Natural killer cell (primary cell): Measurements from ENCODE around the gene PTPRN2. TPM values are rescaled to one million over a fixed set of nuclear protein-coding genes. Genes with fewer than 3 reads are reported as not detected.

ENCODE experiments used
- ATAC-seq, 3 donors: fragments of 150-1000 bp in 2 of 3; fragments of 200-7000 bp in 1 of 3; cut with Tn5 transposase; 1 replicate in 1 of 3; 2 replicates in 2 of 3; pipeline ENCODE4 v1.10.0; 2021; ENCODE audit warnings: mild to moderate bottlenecking in 2 of 3, moderate library complexity in 2 of 3
- DNase-seq, 2 donors: peaks; one replicate each; pipeline versions ENCODE4 v3.0.0 to v3.0.0-alpha.2; 2013 to 2021; ENCODE audit warnings: mixed read lengths in 1 of 2
- H3K27ac ChIP-seq: one replicate; pipeline ENCODE4 v1.5.1; 2013; ENCODE audit warnings: mild to moderate bottlenecking, low read length
- H3K27me3 ChIP-seq: one replicate; pipeline ENCODE4 v1.6.1; 2013; ENCODE audit warnings: low read length; ENCODE audit not compliant: control insufficient read depth, insufficient read depth
- H3K36me3 ChIP-seq: one replicate; pipeline ENCODE4 v1.6.1; 2013; ENCODE audit warnings: low read length; ENCODE audit not compliant: control insufficient read depth, insufficient read depth
- H3K4me1 ChIP-seq: one replicate; pipeline ENCODE4 v1.6.1; 2013; ENCODE audit warnings: low read length; ENCODE audit not compliant: control insufficient read depth, insufficient read depth
- H3K4me3 ChIP-seq: one replicate; pipeline ENCODE4 v1.5.1; 2013; ENCODE audit warnings: low read length
- H3K9me3 ChIP-seq: one replicate; pipeline ENCODE4 v1.6.1; 2013; ENCODE audit warnings: low read length; ENCODE audit not compliant: control insufficient read depth, insufficient read depth
- H3K27ac Mint-ChIP-seq, 2 donors: one replicate each; pipeline ENCODE4 v1.8.0; 2022; ENCODE audit warnings: mild to moderate bottlenecking in 2 of 2, mixed read lengths in 2 of 2, moderate library complexity in 1 of 2
- H3K27me3 Mint-ChIP-seq, 2 donors: one replicate each; pipeline ENCODE4 v1.8.0; 2022; ENCODE audit warnings: low read depth in 2 of 2, mixed read lengths in 2 of 2
- H3K36me3 Mint-ChIP-seq: one replicate; pipeline ENCODE4 v1.8.0; 2022; ENCODE audit warnings: mixed read lengths
- H3K4me1 Mint-ChIP-seq, 2 donors: one replicate each; pipeline ENCODE4 v1.8.0; 2022; ENCODE audit warnings: mixed read lengths in 2 of 2
- H3K4me3 Mint-ChIP-seq: one replicate; pipeline ENCODE4 v1.8.0; 2022; ENCODE audit warnings: mild to moderate bottlenecking, moderate library complexity, mixed read lengths
- H3K9me3 Mint-ChIP-seq, 2 donors: one replicate each; pipeline ENCODE4 v1.8.0; 2022; ENCODE audit warnings: mixed read lengths in 2 of 2
- WGBS: methylation state at CpG from one replicate; pipeline ENCODE4 v1.1.7; 2013; ENCODE audit warnings: missing lambda C conversion rate; ENCODE audit not compliant: insufficient coverage; 5-methylcytosine and 5-hydroxymethylcytosine counted together
- intact Hi-C: fragments of 100-400 bp; cut with micrococcal nuclease; formaldehyde crosslinking; loops from one replicate; pipeline ENCODE4 v1.14.2; 2022
- total RNA-seq, 4 donors: library from RNA; stranded (reverse); fragments of 120-200 nt in 1 of 4; gene quantifications; one replicate each; pipeline versions ENCODE4 v1.2.3 to v1.2.4, GENCODE V29; 2013 to 2022
- TF ChIP-seq, protein P1 (sequence below): fragments of 200-600 bp; IDR thresholded peaks from one replicate; pipeline ENCODE4 v1.8.0; 2022; ENCODE audit warnings: antibody characterized with exemption

PTPRN2 gene
- total RNA-seq, 3 donors from 2014 or later (not counting 1 experiment from before 2014, with no cell fraction given) = 1.3 to 2.5 (median 1.9) TPM

DNA sequence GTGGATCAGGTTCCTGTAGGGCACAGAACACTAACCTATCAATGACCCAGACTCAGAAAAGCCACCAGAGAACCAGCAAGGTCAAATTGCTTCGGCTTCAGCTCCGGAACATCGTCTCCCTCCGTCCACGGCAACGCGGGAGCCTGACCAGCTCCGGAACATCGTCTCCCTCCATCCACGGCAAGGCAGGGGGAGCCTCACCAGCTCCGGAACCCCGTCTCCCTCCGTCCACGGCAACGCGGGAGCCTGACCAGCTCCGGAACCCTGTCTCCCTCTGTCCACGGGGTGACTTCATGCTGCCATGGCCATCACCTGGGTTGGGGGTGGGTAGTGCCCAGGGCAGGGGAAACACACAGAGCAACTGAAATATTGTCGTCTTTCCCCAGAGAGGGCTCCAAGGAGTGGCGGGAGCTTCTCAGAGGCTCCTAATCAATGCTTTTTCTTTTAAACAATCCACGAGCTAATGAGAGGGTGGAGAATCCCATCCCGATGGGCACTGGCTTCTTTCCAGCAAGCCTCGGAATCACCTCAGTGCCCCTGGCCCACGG is 847.3 kb downstream of the PTPRN2 start:
- intact Hi-C loops = no loop called here
- ATAC-seq (no peak), DNase-seq (no peak)
- Mint-ChIP-seq H3K27me3 (peaks cover 3 to 10% of the 10 kb centered on the region in 2 donors), H3K9me3 (no peaks in the 10 kb centered on the region), H3K4me3 (no peak overlapping the region), H3K36me3 (no peaks in the 10 kb centered on the region), H3K27ac (no peak overlapping the region), H3K4me1 (no peaks in the 10 kb centered on the region)
- no peaks in the 10 kb centered on the region for H3K36me3 ChIP-seq
- H3K27me3 ChIP-seq = no peaks in the 10 kb centered on the region
- WGBS = 90% methylated on average over 24 of the region's 24 CpGs
- no peaks in the 10 kb centered on the region for H3K9me3 ChIP-seq
- no peak overlapping the region for H3K27ac ChIP-seq
- H3K4me1 ChIP-seq = no peaks in the 10 kb centered on the region
- no peak overlapping the region for H3K4me3 ChIP-seq
- TF ChIP-seq, protein P1, sequence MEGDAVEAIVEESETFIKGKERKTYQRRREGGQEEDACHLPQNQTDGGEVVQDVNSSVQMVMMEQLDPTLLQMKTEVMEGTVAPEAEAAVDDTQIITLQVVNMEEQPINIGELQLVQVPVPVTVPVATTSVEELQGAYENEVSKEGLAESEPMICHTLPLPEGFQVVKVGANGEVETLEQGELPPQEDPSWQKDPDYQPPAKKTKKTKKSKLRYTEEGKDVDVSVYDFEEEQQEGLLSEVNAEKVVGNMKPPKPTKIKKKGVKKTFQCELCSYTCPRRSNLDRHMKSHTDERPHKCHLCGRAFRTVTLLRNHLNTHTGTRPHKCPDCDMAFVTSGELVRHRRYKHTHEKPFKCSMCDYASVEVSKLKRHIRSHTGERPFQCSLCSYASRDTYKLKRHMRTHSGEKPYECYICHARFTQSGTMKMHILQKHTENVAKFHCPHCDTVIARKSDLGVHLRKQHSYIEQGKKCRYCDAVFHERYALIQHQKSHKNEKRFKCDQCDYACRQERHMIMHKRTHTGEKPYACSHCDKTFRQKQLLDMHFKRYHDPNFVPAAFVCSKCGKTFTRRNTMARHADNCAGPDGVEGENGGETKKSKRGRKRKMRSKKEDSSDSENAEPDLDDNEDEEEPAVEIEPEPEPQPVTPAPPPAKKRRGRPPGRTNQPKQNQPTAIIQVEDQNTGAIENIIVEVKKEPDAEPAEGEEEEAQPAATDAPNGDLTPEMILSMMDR = no peak

DNA sequence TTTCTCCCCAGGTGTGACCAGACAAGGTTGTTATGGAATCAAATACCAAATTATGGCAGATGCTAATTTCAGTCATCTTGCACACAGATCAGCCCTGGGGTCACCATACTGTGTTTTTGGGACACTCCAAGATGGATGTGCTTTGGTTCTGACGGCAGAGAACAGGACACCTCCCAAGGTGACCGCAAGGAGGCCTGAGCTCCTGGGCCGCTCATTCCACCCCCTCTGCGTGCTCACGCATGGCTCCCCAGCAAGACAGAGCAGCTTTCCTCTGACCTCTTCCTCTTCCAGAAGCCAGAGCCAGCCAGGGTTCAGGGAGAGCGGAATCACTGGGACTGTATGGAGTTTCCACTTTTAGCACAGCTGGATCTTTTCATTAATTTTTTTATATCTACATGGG is 848.0 kb downstream of the PTPRN2 start:
- intact Hi-C loops = no loop called here
- ATAC-seq = no peak
- no peaks in the 10 kb centered on the region for H3K9me3 Mint-ChIP-seq

DNA sequence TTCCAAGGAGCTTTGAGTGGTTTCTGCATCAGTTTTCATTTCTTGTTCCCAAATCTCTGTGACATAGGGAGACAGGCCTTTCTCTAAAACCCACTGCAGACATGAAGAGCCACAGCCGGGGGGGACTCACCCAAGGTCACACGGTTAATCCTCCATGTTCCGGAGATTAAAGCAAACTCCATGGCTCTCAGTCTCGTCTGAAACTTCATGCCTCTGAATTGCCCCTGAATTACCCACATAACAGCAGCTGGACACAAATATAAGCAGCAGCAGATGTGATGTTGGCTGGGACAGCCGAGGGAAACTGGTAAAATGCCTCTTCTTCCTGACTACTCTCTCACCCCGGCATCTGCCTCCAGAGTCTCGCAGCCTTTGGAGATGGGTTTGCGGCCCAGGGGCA is 848.6 kb downstream of the PTPRN2 start:
- H3K4me1 Mint-ChIP-seq = no peaks in the 10 kb centered on the region
- H3K4me3 Mint-ChIP-seq = no peak overlapping the region
- H3K27ac Mint-ChIP-seq = no peak overlapping the region
- H3K36me3 ChIP-seq = no peaks in the 10 kb centered on the region
- H3K4me1 ChIP-seq = no peaks in the 10 kb centered on the region
- no peaks in the 10 kb centered on the region for H3K9me3 ChIP-seq
- no peaks in the 10 kb centered on the region for H3K9me3 Mint-ChIP-seq
- ATAC-seq = no peak
- H3K36me3 Mint-ChIP-seq = no peaks in the 10 kb centered on the region
- H3K27me3 Mint-ChIP-seq = peaks cover 3 to 10% of the 10 kb centered on the region in 2 donors
- H3K27me3 ChIP-seq = no peaks in the 10 kb centered on the region
- H3K27ac ChIP-seq = no peak overlapping the region
- no peak overlapping the region for H3K4me3 ChIP-seq
- WGBS = 85% methylated on average over 8 of the region's 8 CpGs
- intact Hi-C loops = no loop called here
- TF ChIP-seq, protein P1 = no peak
- DNase-seq = no peak

More for the DNA sequence above, 848.0 kb downstream of the PTPRN2 start:
- H3K4me3 Mint-ChIP-seq = no peak overlapping the region
- Histone ChIP-seq H3K4me3 (no peak overlapping the region), H3K9me3 (no peaks in the 10 kb centered on the region), H3K27ac (no peak overlapping the region), H3K4me1 (no peaks in the 10 kb centered on the region), H3K27me3 (no peaks in the 10 kb centered on the region), H3K36me3 (no peaks in the 10 kb centered on the region)
- H3K4me1 Mint-ChIP-seq = no peaks in the 10 kb centered on the region
- peaks cover 3 to 10% of the 10 kb centered on the region in 2 donors for H3K27me3 Mint-ChIP-seq
- H3K27ac Mint-ChIP-seq = no peak overlapping the region
- DNase-seq = no peak
- TF ChIP-seq, protein P1 = no peak
- no peaks in the 10 kb centered on the region for H3K36me3 Mint-ChIP-seq
- 95% methylated on average over 5 of the region's 6 CpGs for WGBS

DNA sequence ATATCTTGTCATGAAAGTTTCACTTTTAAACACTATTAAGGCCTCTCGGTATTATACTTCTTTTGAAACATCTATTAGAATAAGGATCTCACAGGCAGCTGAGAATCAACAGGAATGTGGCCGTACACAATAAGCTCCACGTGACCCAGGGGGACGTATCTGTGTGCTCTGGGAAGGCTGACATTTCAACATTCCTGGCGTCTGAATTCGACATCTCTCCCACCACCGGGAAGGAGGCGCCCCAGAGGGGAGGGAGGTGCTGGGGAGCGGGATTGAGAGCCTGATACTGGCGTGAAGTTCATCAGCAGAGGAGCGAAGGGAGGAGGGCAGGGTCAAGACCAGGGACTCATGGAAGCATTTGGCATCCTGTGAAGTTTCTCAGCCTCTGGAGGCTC is 849.6 kb downstream of the PTPRN2 start:
- H3K4me3 ChIP-seq = no peak overlapping the region
- no peaks in the 10 kb centered on the region for H3K36me3 ChIP-seq
- no peak overlapping the region for H3K27ac ChIP-seq
- H3K27me3 ChIP-seq = no peaks in the 10 kb centered on the region
- Mint-ChIP-seq H3K27ac (no peak overlapping the region), H3K4me1 (no peaks in the 10 kb centered on the region), H3K9me3 (no peaks in the 10 kb centered on the region), H3K27me3 (peaks cover 3 to 10% of the 10 kb centered on the region in 2 donors), H3K36me3 (no peaks in the 10 kb centered on the region), H3K4me3 (no peak overlapping the region)
- no peak for DNase-seq
- WGBS = 43% methylated on average over 10 of the region's 11 CpGs
- H3K9me3 ChIP-seq = no peaks in the 10 kb centered on the region
- TF ChIP-seq, protein P1 = no peak
- no peak for ATAC-seq
- intact Hi-C loops = no loop called here
- no peaks in the 10 kb centered on the region for H3K4me1 ChIP-seq
